Cortex of kidney (tissue), 1 donor: ENCODE data around the gene PDE9A.

Experiments used
- DNase-seq: peaks from one replicate; lab custom pipeline; 2025; lab: John Stamatoyannopoulos, UW

PDE9A gene

DNA sequence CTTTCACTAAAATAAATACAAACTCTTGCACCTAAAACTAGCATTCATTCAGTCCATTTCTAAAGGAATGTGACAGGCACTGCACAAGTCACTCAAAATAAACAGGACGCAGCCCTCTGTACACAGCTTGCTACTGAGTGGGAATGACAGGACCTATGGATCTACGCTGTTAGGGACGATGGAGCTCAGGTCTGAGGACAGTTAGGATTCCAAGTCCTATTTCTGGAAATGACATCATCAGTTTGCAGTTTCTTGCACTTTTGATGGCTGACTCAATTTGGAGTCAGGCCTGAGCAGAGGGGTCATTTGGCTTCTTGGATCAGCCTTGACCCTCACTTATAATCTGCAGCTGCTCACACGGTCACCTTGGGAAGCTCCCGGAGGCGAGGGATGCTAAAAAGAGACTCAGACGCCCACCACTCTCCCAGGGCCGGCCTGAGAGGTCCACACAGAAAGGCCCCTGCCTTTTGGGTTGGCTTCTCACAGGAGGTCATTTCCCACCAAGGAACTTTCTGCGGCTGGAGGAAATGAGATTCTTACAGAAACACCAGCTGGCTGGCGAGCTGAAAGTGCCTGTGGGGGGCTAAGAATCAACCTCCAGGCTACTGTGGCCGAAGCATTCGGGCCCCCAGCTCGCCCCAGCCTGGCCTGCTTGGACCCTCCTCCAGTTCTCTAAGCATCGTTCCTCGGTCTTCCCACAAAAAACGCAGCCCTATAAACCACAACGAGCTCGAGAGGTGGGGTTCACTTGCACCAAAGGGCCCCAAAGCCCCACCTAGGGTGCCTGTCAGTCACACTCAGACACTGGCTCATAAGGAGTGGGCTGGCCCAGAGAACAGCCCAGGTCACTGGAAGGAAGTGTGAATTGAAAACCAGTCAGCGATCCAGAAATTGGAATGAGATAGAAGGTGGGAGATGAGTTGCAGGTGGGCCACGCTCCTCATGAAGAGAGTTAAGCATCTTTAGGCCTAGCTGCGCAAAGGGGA lies 8.9 kb upstream of the PDE9A start:
- no peak for DNase-seq

- no peak for DNase-seq
These were observed 8.0 kb upstream of the PDE9A start for GRCh38 chr21:42645211-42646075.

- DNase-seq, result no peak
These were observed 7.2 kb upstream of the PDE9A start for GRCh38 chr21:42646076-42646825.

GRCh38 chr21:42646836-42647235 lies 6.6 kb upstream of the PDE9A start:
- no peak for DNase-seq

DNA sequence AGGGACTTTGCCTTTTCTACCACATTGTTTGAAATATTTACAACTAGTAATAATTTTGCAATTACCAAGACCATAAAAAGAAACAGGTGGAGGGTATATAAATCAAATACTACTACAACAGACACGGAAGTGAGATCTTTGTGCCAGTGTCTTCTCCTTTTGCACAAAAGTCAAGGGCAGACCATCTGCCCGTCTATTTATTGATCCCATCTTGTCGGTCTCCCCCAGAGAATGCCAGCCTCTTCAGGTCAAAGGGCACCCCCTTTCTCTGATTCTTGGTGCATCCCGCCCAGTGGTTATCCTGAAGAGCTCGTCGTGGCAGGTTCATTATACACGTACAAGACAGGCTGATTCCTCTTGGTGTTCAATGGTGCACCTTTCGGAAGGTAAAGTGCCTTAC lies 4.8 kb upstream of the PDE9A start:
- DNase-seq, result no peak

DNA sequence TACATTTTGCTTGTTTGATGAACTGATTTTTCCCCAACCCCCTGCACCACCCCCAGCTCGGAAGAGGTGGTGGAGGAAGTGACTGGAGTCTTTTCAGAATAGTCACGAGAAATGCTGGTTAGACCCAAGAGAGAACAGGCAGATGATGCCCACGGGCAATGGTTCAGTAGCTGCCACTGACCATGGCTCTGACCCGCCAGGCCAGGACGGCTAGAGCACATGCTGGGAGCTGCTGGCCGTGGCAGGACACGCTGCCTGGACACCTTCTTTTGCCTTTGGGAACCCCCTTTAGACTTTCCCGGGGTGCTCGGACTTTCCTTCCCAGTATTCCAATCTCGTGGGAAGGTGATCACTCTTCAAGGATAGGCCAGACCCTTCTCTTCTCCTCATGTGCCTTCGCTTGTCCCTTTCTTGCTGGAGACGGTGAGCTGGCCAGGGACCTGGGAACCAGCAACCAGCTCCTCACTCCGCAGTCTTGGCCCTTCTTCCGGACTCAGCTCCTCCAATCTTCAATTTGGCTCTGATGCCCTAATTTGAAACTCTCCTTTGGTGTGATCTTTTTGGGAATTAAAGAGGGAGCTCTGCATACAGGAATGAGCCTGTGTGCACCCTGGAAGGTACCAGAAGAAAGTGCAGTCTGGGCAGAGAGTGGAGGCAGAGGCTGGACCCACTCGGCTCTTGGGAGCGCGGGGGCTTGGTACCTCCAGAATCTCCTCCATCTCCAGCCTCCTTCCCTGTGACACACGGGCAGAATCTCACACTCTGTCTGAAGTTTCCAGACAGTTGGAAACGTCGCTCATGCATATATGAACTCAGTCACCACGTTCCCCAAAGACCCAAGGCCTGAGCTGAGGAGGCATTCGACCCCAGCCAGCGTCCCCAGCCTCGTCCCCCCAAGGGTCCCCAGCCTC lies 4.0 kb upstream of the PDE9A start:
- no peak for DNase-seq

- DNase-seq, result no peak
These were observed 3.4 kb upstream of the PDE9A start for GRCh38 chr21:42650033-42650370.

GRCh38 chr21:42650441-42651421 lies 2.7 kb upstream of the PDE9A start:
- no peak for DNase-seq

GRCh38 chr21:42651515-42652401 lies 1.7 kb upstream of the PDE9A start:
- no peak for DNase-seq

- DNase-seq, result no peak
These were observed 742 bp upstream of the PDE9A start for GRCh38 chr21:42652527-42653230.

GRCh38 chr21:42654179-42654912 lies 925 bp downstream of the PDE9A start:
- no peak for DNase-seq

- DNase-seq, result no peak
These were observed 1.7 kb downstream of the PDE9A start for GRCh38 chr21:42654913-42655795.

DNA sequence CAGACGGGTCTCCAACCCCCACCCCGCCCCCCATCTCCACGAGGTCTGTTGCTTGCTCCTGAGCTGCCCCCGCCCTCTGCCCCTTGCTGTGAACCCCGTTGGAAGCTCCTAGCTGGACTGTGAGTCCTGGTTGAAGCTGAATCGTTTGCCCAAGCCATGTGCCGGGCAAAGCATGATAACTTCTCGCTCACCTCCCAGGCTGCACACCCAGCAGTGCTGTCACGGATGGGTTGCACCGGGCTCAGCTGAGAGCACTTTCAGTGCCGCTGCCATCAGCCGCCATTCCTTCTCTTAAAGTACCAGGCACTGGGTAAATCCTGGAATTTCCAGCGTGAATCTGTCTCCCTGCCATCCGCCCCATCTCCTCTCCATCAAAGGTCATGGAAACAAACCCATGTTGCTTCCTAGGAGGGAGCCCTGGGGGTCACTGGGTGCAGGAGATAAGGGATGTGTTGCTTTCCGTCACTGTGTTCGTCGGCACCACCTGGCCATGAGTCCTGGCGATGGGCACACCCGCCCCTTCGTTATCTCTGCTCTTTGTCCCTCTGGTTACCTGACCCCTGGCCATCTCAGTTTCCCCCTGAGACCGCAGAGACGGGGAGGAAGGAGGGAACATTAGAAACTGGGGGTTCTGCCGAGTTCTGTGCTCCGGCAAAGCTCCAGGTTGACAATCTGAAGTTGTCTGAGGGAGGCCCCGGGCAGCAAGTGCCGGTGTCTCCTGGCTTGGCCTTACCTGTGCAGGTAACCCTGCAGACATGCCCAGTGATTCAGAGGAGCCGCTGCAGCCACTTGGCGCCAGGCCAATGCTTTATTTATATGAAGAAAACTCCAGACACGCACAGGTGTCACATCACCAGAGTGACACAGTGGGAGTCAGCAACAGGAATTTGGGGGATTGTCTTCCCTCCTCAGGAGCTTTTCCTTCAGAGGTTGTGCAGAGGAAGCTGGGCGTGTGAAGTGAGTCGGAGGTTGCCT lies 2.7 kb downstream of the PDE9A start:
- DNase-seq, result no peak

GRCh38 chr21:42656872-42657271 lies 3.5 kb downstream of the PDE9A start:
- DNase-seq, result no peak

GRCh38 chr21:42657676-42658319 lies 4.4 kb downstream of the PDE9A start:
- no peak for DNase-seq
